GM06990 (cell line): Measurements from ENCODE around the gene KRT73.
"Not testable (repeated sequence)": the region's sequence is repeated elsewhere in the genome, so short reads cannot be mapped to it uniquely, and the experiment has no call there.

ENCODE experiments used
- DNase-seq: peaks from one replicate; pipeline ENCODE4 v3.0.0-alpha.2; 2011; ENCODE audit not compliant: insufficient read length; ENCODE audit errors: extremely low read depth
- H3K27me3 ChIP-seq: replicated peaks from 2 replicates; pipeline ENCODE4 v1.6.0; 2011; ENCODE audit warnings: low read length; ENCODE audit not compliant: control insufficient read depth, insufficient read depth
- H3K36me3 ChIP-seq: 2 replicates; pipeline ENCODE4 v1.5.1; 2011; ENCODE audit warnings: low read length; ENCODE audit not compliant: control insufficient read depth, insufficient read depth
- H3K4me3 ChIP-seq: replicated peaks from 2 replicates; pipeline ENCODE4 v1.5.1; 2011; ENCODE audit warnings: low read depth, mild to moderate bottlenecking, control low read depth, low read length
- TF ChIP-seq, protein P1 (sequence below): IDR thresholded peaks from 2 replicates; pipeline ENCODE4 v1.5.1; 2011; ENCODE audit warnings: low read length, control low read depth, mild to moderate bottlenecking, inconsistent platforms; ENCODE audit not compliant: insufficient read depth, poor library complexity, severe bottlenecking

Gene KRT73

DNA sequence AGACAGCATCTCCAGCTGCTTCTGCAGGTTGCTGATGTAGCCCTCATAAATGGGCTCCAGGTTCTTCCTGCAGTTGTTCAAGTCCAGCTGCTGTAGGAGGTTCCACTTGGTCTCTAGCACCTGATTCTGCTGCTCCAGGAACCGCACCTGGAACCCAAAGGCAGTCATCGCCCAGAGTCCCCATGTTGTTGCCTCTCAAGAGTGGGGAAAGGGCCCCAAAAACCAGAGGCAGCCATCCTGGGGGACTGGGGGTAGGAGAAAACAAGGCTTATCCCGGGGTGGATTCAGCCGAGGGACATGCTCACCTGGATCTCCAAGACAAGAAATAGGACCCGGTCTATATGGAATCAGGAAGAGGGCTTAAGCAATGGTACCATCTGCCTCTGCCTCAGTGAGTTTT lies 19.4 kb downstream of the KRT73 start:
- Histone ChIP-seq H3K36me3 (no peaks in the 10 kb centered on the region), H3K4me3 (no peak overlapping the region), H3K27me3 (no peaks in the 10 kb centered on the region; the same call in 1 of the 2 replicates)
- no peak for DNase-seq
- TF ChIP-seq, protein P1, sequence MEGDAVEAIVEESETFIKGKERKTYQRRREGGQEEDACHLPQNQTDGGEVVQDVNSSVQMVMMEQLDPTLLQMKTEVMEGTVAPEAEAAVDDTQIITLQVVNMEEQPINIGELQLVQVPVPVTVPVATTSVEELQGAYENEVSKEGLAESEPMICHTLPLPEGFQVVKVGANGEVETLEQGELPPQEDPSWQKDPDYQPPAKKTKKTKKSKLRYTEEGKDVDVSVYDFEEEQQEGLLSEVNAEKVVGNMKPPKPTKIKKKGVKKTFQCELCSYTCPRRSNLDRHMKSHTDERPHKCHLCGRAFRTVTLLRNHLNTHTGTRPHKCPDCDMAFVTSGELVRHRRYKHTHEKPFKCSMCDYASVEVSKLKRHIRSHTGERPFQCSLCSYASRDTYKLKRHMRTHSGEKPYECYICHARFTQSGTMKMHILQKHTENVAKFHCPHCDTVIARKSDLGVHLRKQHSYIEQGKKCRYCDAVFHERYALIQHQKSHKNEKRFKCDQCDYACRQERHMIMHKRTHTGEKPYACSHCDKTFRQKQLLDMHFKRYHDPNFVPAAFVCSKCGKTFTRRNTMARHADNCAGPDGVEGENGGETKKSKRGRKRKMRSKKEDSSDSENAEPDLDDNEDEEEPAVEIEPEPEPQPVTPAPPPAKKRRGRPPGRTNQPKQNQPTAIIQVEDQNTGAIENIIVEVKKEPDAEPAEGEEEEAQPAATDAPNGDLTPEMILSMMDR, result no peak

DNA sequence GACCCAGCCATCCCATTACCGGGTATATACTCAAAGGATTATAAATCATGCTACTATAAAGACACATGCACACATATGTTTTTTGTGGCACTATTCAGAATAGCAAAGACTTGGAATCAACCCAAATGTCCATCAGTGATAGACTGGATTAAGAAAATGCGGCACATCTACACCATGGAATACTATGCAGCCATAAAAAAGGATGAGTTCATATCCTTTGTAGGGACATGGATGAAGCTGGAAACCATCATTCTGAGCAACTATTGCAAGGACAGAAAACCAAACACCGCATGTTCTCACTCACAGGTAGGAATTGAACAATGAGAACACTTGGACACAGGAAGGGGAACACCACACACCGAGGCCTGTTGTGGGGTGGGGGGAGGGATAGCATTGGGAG lies 24.1 kb downstream of the KRT73 start:
- not testable (repeated sequence) for H3K4me3 ChIP-seq, H3K27me3 ChIP-seq, H3K36me3 ChIP-seq, DNase-seq

DNA sequence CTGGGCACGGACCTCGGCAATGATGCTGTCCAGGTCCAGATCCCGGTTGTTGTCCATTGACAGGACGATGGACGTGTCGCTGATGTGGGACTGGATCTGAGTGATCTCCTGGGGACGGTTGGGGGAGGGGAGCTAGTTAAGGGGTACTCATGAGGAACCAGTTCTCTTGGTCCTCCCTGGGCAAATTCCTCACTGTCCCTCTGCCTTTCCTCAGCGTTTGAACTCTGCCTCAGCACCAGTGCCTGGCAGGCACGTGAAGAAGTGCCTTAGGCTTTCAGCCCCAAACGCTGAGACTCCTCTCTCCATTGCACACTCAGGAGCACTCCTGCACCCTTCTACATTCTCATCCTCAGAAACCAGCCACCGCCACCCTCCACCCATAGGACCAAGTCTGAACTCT lies 26.8 kb downstream of the KRT73 start:
- H3K4me3 ChIP-seq, result no peak overlapping the region
- DNase-seq, result no peak
- no peaks in the 10 kb centered on the region for H3K36me3 ChIP-seq
- TF ChIP-seq, protein P1, result no peak
- no peaks in the 10 kb centered on the region for H3K27me3 ChIP-seq

DNA sequence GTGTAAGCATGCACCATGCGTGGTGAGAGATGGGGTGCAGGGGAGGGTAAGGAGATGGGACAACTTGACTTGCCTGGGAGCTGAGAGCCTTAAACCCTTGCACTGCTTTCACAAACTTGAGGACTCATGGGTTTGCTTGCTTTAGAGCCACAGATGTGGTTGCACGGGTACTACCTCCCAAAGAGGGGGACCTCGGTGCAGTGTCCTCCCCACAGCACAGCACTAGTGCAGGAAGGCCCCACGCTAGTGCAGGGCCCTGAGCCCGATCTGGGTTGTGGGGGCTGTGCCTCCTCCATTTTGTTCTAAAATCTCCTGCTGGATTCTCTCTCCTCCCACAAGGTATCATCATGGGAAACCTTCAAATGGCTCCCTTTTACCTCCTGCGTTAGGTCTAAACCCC lies 28.3 kb downstream of the KRT73 start:
- TF ChIP-seq, protein P1, result no peak
- Histone ChIP-seq H3K27me3 (no peaks in the 10 kb centered on the region; the same call in 1 of the 2 replicates), H3K36me3 (no peaks in the 10 kb centered on the region), H3K4me3 (no peak overlapping the region)
- DNase-seq, result no peak

- no peaks in the 10 kb centered on the region for H3K36me3 ChIP-seq
- H3K4me3 ChIP-seq, result no peak overlapping the region
- DNase-seq, result no peak
- no peaks in the 10 kb centered on the region; the same call in 1 of the 2 replicates for H3K27me3 ChIP-seq
- TF ChIP-seq, protein P1, result no peak
Observed at GRCh38 chr12:52587563-52587962, 30.8 kb downstream of the KRT73 start.

DNA sequence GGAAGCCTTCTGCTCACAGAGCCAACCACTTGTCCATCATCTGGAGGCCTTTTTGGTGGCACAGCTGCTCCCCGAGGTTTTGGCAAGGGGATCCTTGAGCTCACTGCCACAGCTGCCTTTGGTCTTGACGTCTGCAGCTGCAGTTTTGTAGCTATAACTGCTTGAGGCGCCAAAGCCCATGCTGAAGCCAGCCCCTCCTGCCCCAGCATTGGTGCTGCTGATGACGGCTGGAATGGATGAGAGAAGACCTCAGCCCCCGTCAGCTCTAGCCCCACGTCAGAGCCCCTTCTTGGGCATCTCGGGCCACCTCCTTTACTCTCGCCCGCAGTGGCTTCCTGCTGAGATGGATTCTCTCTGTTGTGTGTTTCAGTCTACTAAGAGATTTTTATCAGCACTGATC lies 32.4 kb downstream of the KRT73 start:
- Histone ChIP-seq H3K27me3 (no peaks in the 10 kb centered on the region; the same call in 1 of the 2 replicates), H3K36me3 (no peaks in the 10 kb centered on the region), H3K4me3 (no peak overlapping the region)
- TF ChIP-seq, protein P1, result no peak
- no peak for DNase-seq
